GM19025 (cell line): ENCODE measurements around the gene GGT6.
"Not testable (repeated sequence)": the region's sequence is repeated elsewhere in the genome, so short reads cannot be mapped to it uniquely, and the experiment has no call there.

Experiments used
- ATAC-seq: cut with Tn5 transposase; IDR thresholded peaks from one replicate; pipeline ENCODE4 v1.9.1; 2021; ENCODE audit warnings: mild to moderate bottlenecking, low read depth, moderate library complexity; ENCODE audit not compliant: unreplicated experiment

GGT6 gene

GRCh38 chr17:4592240-4593005, 32.0 kb upstream of the GGT6 start:
- no peak for ATAC-seq

GRCh38 chr17:4591529-4591928, 31.2 kb upstream of the GGT6 start:
- no peak for ATAC-seq

- no peak for ATAC-seq
Measured at GRCh38 chr17:4590981-4591453, 30.6 kb upstream of the GGT6 start.

- not testable (repeated sequence) for ATAC-seq
Measured at GRCh38 chr17:4590042-4590441, 29.7 kb upstream of the GGT6 start.

GRCh38 chr17:4588898-4589625, 28.7 kb upstream of the GGT6 start:
- no peak for ATAC-seq

- no peak for ATAC-seq
Measured at GRCh38 chr17:4588391-4588790, 28.0 kb upstream of the GGT6 start.

- no peak for ATAC-seq
Measured at GRCh38 chr17:4587803-4588202, 27.4 kb upstream of the GGT6 start.

GRCh38 chr17:4587195-4587594, 26.8 kb upstream of the GGT6 start:
- no peak for ATAC-seq

- no peak for ATAC-seq
Measured at GRCh38 chr17:4586043-4586442, 25.7 kb upstream of the GGT6 start.

- no peak for ATAC-seq
Measured at GRCh38 chr17:4585638-4585994, 25.2 kb upstream of the GGT6 start.

GRCh38 chr17:4584917-4585637, 24.7 kb upstream of the GGT6 start:
- ATAC-seq = no peak

- ATAC-seq = no peak
Measured at GRCh38 chr17:4584101-4584916, 23.9 kb upstream of the GGT6 start, which contains the start of gene SMTNL2. SMTNL2 (plus strand) TSS chr17:4584529; CDS start chr17:4584606, 77 bp downstream.

GRCh38 chr17:4583782-4584100, 23.4 kb upstream of the GGT6 start:
- ATAC-seq = no peak

GRCh38 chr17:4583206-4583605, 22.8 kb upstream of the GGT6 start:
- no peak for ATAC-seq

- no peak for ATAC-seq
Measured at GRCh38 chr17:4582691-4583090, 22.3 kb upstream of the GGT6 start.

- no peak for ATAC-seq
Measured at GRCh38 chr17:4582101-4582501, 21.7 kb upstream of the GGT6 start.

GRCh38 chr17:4580291-4580690, 19.9 kb upstream of the GGT6 start:
- ATAC-seq = no peak

- no peak for ATAC-seq
Measured at GRCh38 chr17:4579678-4580077, 19.3 kb upstream of the GGT6 start.

- ATAC-seq = not testable (repeated sequence)
Measured at GRCh38 chr17:4578349-4578748, 18.0 kb upstream of the GGT6 start.

GRCh38 chr17:4577386-4577993, 17.1 kb upstream of the GGT6 start:
- ATAC-seq = no peak
